ENCODE data around the gene SAP25.

Gene SAP25

DNA sequence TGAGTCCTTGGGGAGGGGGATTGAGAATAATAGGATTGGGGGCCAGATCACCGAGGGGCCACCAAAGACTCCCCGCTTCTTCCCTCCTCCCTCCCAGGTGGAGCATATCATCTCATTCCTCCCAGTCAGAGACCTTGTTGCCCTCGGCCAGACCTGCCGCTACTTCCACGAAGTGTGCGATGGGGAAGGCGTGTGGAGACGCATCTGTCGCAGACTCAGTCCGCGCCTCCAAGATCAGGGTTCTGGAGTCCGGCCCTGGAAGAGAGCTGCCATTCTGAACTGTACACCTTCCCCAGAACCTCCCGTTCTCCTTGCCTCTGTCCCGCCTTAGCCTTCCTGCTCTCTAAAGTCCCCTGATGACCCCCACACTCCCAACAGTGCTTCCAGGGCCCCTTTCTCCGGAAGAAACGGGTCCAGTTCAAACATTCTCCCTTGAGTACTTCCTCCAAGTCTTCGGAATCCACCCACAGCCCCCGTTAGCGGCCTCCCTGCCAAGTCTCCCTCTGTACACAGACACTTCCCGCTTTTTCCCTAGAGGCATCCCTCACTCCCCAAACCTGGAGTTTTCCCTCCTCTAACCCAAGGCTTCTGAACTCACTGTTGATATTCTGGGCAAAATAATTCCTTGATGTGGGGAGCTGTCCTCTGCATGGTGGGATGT is 16.5 kb upstream of the SAP25 start:
- Histone ChIP-seq H3K27ac (ENCODE audit: low read length) (no peak overlapping the region), H3K9ac (ENCODE audit: low read depth, low read length) (no peak overlapping the region)

DNA sequence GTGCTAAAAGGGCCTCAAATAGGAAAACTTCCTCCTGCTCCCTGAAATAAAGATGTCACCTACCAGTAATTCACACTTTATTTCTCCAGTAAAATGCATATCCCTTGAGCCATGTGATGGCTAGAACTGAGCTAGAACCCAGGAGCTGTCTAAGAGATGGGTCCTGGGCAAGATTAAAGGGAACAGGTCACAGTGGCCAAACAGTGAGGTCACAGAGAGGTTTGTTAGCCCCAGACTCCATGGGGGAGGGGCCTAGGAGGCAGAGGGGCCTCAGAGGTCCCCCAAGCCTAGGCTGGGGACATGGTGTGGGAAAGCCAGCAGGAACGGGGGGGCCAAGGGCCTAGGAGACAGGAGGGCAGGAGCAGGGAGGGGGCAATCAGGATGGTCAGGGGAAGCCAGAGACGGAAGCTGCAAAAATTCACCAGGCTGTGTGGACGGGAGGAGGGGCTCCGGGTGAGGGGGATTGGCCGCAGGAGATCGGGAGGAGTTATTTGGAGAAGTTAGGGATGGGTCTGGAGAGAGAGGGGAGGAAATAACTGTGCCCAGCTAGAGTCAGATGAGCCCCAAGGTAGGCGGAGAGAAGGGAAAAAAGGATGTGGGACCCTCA is 15.7 kb upstream of the SAP25 start:
- H3K36me3 ChIP-seq (ENCODE audit: insufficient read depth, low read depth, low read length): no peaks in the 10 kb centered on the region
- H3K9ac ChIP-seq (ENCODE audit: low read depth, low read length): no peak overlapping the region
- H3K4me3 ChIP-seq (ENCODE audit: low read length): peak overlapping the region; percentile 53; the same call in 1 of the 2 replicates
- peaks cover 17% of the 10 kb centered on the region; the same call in 1 of the 2 replicates for H3K27me3 ChIP-seq (ENCODE audit: insufficient read depth, low read length)
- peaks cover 2% of the 10 kb centered on the region; the same call in 1 of the 2 replicates for H3K4me1 ChIP-seq (ENCODE audit: insufficient read depth, low read length)
- H3K27ac ChIP-seq (ENCODE audit: low read length): no peak overlapping the region
- no peaks in the 10 kb centered on the region for H3K9me3 ChIP-seq (ENCODE audit: insufficient read depth, low read depth, low read length)

More for the DNA sequence above, 16.5 kb upstream of the SAP25 start:
- H3K36me3 ChIP-seq (ENCODE audit: insufficient read depth, low read depth, low read length): no peaks in the 10 kb centered on the region
- H3K4me3 ChIP-seq (ENCODE audit: low read length): peak overlapping the region; percentile 53; the same call in 1 of the 2 replicates
- peaks cover 17% of the 10 kb centered on the region; the same call in 1 of the 2 replicates for H3K27me3 ChIP-seq (ENCODE audit: insufficient read depth, low read length)
- H3K4me1 ChIP-seq (ENCODE audit: insufficient read depth, low read length): no peaks in the 10 kb centered on the region
- no peaks in the 10 kb centered on the region for H3K9me3 ChIP-seq (ENCODE audit: insufficient read depth, low read depth, low read length)

DNA sequence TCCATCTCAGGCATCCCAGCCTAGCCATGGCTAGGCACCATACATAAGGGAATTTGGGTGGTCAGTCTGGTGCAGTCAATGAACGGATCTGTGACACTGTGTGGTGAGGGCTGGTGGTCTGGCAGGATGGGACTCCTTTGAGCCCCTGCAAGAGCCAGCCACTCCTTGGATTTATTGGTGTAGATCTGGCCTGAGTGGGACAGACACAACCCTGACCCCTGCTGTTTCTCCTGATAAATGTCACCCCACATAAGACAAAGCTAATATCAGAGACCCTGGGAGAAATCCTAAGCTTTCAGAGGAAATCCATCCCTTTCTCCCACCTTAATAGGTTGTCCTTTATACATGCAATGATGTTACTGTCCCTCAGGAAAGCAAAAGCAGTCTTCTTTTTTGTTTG is 14.7 kb upstream of the SAP25 start:
- H3K27me3 ChIP-seq (ENCODE audit: insufficient read depth, low read length): peaks cover 17% of the 10 kb centered on the region; the same call in 1 of the 2 replicates
- H3K4me1 ChIP-seq (ENCODE audit: insufficient read depth, low read length): peaks cover 10% of the 10 kb centered on the region; the same call in 1 of the 2 replicates
- H3K9ac ChIP-seq (ENCODE audit: low read depth, low read length): no peak overlapping the region
- no peak overlapping the region for H3K27ac ChIP-seq (ENCODE audit: low read length)
- no peaks in the 10 kb centered on the region for H3K9me3 ChIP-seq (ENCODE audit: insufficient read depth, low read depth, low read length)
- no peaks in the 10 kb centered on the region for H3K36me3 ChIP-seq (ENCODE audit: insufficient read depth, low read depth, low read length)
- no peak overlapping the region for H3K4me3 ChIP-seq (ENCODE audit: low read length)

DNA sequence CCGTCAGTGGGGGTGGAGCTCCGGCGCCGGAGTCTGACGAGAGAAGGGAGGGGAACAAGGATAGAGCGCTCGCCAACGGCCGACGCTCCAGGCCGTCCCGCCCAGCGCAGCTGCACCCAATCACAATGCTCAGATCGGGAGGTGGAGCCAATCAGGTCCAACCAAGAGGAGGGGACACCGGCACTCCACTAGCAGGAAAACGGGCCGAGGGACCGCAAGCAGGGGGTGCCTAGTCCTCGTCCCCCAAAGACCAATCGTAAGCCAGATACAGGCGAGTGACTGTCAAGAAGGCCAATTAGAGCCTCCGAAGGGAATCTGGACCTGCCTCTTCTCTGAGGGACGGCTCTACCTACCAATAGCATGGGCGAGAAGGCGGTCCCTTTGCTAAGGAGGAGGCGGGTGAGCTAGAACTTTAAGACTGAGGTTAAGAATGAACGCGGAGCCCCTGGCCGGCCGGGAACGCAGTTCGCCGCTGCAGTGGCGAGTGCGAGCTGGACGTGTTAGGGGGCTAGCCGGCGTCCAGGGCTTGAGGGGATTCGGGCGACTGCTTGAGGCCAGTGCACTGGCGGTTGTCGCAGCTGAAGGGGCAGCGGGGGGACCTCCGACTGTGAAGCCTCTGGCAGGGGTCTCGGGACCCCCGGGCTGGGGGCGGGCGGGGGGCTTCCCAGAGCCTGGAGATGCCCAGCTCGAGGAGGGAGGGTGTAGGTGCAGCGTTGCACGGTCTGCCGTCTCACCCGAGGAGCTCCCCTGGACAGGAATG is 12.7 kb upstream of the SAP25 start, which contains the start of gene FBXO24:
TSS of gene FBXO24 (plus strand) at position 63 of the 760 bp plus-strand sequence. CDS start at position 361, 298 bp downstream.
- Histone ChIP-seq H3K4me3 (ENCODE audit: low read length) (peak within 1 kb of the TSS; percentile 88), H3K9ac (ENCODE audit: low read depth, low read length) (peak within 1 kb of the TSS; percentile 88; the same call in 1 of the 2 replicates), H3K9me3 (ENCODE audit: insufficient read depth, low read depth, low read length) (no peaks in the 10 kb centered on the region), H3K27me3 (ENCODE audit: insufficient read depth, low read length) (peaks cover 13% of the 10 kb centered on the region; the same call in 1 of the 2 replicates), H3K27ac (ENCODE audit: low read length) (peak within 1 kb of the TSS; percentile 42), H3K4me1 (ENCODE audit: insufficient read depth, low read length) (peaks cover 11% of the 10 kb centered on the region; the same call in 1 of the 2 replicates), H3K36me3 (ENCODE audit: insufficient read depth, low read depth, low read length) (peaks cover 12% of the 10 kb centered on the region)

DNA sequence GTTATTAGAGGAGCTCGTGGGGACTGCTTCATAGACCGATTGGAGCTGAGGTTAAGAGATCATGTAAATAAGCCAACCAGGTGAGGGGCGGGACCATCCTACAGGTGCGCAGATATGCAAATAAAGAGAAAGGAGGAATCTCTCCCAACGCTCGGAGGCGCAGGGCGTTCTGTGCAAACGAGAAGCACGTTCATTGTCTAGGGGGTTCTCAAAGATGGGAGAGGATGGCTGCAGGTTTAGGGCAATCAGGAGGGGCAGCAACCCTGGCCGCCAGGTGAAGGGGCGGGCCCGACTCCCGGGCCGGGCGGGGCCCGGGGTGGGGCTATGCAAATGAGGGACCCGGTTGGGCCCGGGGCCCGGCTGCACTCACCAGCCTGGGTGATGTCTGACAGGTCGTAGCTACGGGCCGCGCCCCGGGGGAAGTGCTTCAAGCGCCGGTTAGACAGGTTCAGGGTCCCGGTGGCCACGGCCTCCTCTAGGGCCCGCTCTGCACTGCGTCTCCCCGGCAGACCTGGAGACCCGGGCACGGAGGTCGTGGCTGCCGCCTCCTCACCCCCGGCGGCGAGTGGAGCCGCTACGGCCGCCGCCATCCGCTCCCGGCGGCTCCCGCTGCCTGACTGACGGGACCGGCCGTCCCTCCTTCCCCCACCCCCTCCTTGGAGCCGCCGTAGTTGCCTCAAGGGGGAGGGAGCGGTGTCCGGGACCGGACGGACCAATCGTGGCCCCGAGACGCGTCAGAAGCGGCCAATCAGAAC is 12.0 kb upstream of the SAP25 start, which contains the start of gene LRCH4:
TSS of gene LRCH4 (minus strand) at position 619 of the 755 bp plus-strand sequence. CDS start at position 590, 29 bp downstream.
- Histone ChIP-seq H3K9ac (ENCODE audit: low read depth, low read length) (peak within 1 kb of the TSS; percentile 88; the same call in 1 of the 2 replicates), H3K27me3 (ENCODE audit: insufficient read depth, low read length) (peaks cover 9% of the 10 kb centered on the region; the same call in 1 of the 2 replicates), H3K27ac (ENCODE audit: low read length) (peak within 1 kb of the TSS; percentile 42), H3K36me3 (ENCODE audit: insufficient read depth, low read depth, low read length) (peaks cover 19% of the 10 kb centered on the region), H3K9me3 (ENCODE audit: insufficient read depth, low read depth, low read length) (no peaks in the 10 kb centered on the region), H3K4me3 (ENCODE audit: low read length) (peak within 1 kb of the TSS; percentile 88), H3K4me1 (ENCODE audit: insufficient read depth, low read length) (peaks cover 11% of the 10 kb centered on the region; the same call in 1 of the 2 replicates)

- H3K27me3 ChIP-seq (ENCODE audit: insufficient read depth, low read length): peaks cover under 1% of the 10 kb centered on the region; the same call in 1 of the 2 replicates
- H3K36me3 ChIP-seq (ENCODE audit: insufficient read depth, low read depth, low read length): peaks cover 27% of the 10 kb centered on the region
- H3K9ac ChIP-seq (ENCODE audit: low read depth, low read length): peak overlapping the region; percentile 88; the same call in 1 of the 2 replicates
- no peak overlapping the region for H3K27ac ChIP-seq (ENCODE audit: low read length)
- peaks cover 11% of the 10 kb centered on the region; the same call in 1 of the 2 replicates for H3K4me1 ChIP-seq (ENCODE audit: insufficient read depth, low read length)
- peak overlapping the region; percentile 88 for H3K4me3 ChIP-seq (ENCODE audit: low read length)
- H3K9me3 ChIP-seq (ENCODE audit: insufficient read depth, low read depth, low read length): no peaks in the 10 kb centered on the region
Observed at GRCh38 chr7:100584683-100585510, 11.2 kb upstream of the SAP25 start.

DNA sequence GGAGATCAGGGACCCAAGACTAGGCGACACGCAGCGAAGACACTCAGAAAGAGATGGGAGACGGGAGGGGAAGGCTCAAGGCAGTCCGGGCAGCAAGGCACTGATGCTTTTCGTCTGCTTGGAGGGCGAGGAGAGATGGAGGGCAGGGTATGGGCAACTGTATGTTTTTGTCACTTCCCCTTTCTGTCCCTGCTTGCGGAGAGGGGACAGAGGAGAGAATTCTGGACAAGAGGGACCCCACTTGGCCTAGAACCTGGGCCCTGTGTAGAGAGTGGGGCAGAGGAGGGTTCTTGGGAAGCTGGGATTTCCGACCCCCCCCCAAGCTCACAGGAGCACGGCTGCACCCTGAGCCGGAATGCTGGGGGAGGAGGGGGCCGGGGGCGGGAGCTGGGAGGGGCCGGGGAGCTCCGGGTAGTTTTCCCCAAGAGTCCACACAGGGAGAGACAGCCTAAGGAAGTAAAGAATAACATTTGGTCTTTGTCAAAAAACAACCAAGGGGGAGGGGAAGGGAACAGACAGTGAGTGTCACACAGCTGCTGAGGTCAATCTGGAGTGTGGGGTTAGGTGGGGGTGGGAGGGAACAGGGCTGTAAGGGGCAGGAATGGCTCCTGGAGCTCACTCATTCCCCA is 10.5 kb upstream of the SAP25 start:
- no peaks in the 10 kb centered on the region; the same call in 1 of the 2 replicates for H3K27me3 ChIP-seq (ENCODE audit: insufficient read depth, low read length)
- H3K9ac ChIP-seq (ENCODE audit: low read depth, low read length): peak overlapping the region; percentile 88; the same call in 1 of the 2 replicates
- no peak overlapping the region for H3K27ac ChIP-seq (ENCODE audit: low read length)
- H3K4me1 ChIP-seq (ENCODE audit: insufficient read depth, low read length): peaks cover 11% of the 10 kb centered on the region; the same call in 1 of the 2 replicates
- H3K9me3 ChIP-seq (ENCODE audit: insufficient read depth, low read depth, low read length): no peaks in the 10 kb centered on the region
- peak overlapping the region; percentile 88 for H3K4me3 ChIP-seq (ENCODE audit: low read length)
- H3K36me3 ChIP-seq (ENCODE audit: insufficient read depth, low read depth, low read length): peaks cover 33% of the 10 kb centered on the region

GRCh38 chr7:100583132-100584053 is 9.7 kb upstream of the SAP25 start:
- H3K36me3 ChIP-seq (ENCODE audit: insufficient read depth, low read depth, low read length): peaks cover 39% of the 10 kb centered on the region
- peaks cover 11% of the 10 kb centered on the region; the same call in 1 of the 2 replicates for H3K4me1 ChIP-seq (ENCODE audit: insufficient read depth, low read length)
- no peaks in the 10 kb centered on the region for H3K9me3 ChIP-seq (ENCODE audit: insufficient read depth, low read depth, low read length)
- H3K27ac ChIP-seq (ENCODE audit: low read length): no peak overlapping the region
- peak overlapping the region; percentile 13; the same call in 1 of the 2 replicates for H3K4me3 ChIP-seq (ENCODE audit: low read length)
- no peaks in the 10 kb centered on the region; the same call in 1 of the 2 replicates for H3K27me3 ChIP-seq (ENCODE audit: insufficient read depth, low read length)
- H3K9ac ChIP-seq (ENCODE audit: low read depth, low read length): peak overlapping the region; percentile 54; the same call in 1 of the 2 replicates

DNA sequence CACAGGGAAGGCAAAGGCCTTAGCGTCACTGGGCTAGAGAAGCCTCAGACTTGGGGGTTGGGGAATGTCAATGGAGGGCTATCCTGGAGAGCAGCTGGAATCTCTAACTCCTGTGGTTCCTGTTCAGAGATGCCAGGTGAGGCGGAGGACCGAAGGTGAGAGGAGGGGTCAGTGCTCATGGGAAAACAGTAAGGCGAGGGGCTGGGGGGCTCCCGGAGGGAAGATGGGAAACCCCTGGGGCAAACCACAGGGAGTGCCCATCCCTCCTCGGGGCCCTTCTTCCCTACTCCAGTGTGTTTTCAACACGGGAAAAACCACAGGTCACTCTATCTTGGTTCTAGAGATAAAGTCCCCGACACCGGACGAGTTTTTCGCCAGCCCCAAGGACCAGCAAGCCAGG is 8.9 kb upstream of the SAP25 start:
- no peak overlapping the region for H3K9ac ChIP-seq (ENCODE audit: low read depth, low read length)
- H3K36me3 ChIP-seq (ENCODE audit: insufficient read depth, low read depth, low read length): peaks cover 40% of the 10 kb centered on the region
- H3K4me3 ChIP-seq (ENCODE audit: low read length): no peak overlapping the region
- no peaks in the 10 kb centered on the region for H3K27me3 ChIP-seq (ENCODE audit: insufficient read depth, low read length)
- H3K9me3 ChIP-seq (ENCODE audit: insufficient read depth, low read depth, low read length): no peaks in the 10 kb centered on the region
- H3K4me1 ChIP-seq (ENCODE audit: insufficient read depth, low read length): peaks cover 11% of the 10 kb centered on the region; the same call in 1 of the 2 replicates
- no peak overlapping the region for H3K27ac ChIP-seq (ENCODE audit: low read length)
